ENCODE measurements around the gene GCKR. TPM values are rescaled to one million over a fixed set of nuclear protein-coding genes. Genes with fewer than 3 reads are reported as not detected.

GCKR gene
- total and polyA plus RNA-seq, 2 of the 13 experiments (the other 11 are each of a cell fraction or from before 2014, with no cell fraction given): 15.2 to 48.3 TPM

DNA sequence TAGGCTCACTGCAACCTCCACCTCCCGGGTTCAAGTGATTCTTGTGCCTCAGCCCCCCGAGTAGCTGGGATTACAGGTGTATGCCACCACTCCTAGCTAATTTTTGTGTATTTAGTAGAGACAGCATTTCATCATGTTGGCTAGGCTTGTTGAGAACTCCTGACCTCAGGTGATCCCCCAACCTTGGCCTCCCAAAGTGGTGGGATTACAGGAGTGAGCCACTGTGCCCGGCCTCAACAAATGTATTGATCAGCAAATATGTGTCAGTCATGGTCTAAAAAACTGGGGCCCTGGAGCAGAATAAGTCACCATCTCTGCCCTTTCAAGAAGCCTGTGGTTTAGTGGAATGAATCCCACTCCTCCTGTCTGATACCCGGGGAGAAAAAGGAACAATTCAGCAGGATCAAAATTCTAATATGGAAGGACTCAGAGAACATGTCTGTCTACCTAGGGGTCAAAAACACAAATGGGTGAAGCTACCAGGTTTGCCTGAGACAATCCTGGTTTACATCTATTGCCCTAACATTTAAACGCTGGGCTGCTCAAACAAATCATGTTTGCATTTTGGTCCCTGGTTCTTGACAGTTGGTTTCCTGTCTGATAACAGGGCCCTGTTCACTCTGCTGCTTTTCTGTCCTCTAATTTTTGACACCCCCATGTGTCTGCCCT, 21.6 kb downstream of the GCKR start (continued):
- TF ChIP-seq ZNF446 (CRISPR knock-in tag; IDR thresholded peaks at IDR 0.05) (no peak), ZNF672 (CRISPR knock-in tag; IDR thresholded peaks at IDR 0.05) (no peak), NONO (IDR thresholded peaks at IDR 0.05) (no peak), NONO (CRISPR knock-in tag; conservative IDR thresholded peaks at IDR 0.05) (peak; percentile 55; the same call in 1 of the 2 replicates), ZNF737 (CRISPR knock-in tag; IDR thresholded peaks at IDR 0.05; ENCODE audit: borderline replicate concordance) (no peak), SKI (IDR thresholded peaks at IDR 0.05; ENCODE audit: partially characterized antibody) (peak; percentile 53), ZNF572 (CRISPR knock-in tag; IDR thresholded peaks at IDR 0.05) (no peak), SMYD3 (CRISPR knock-in tag; IDR thresholded peaks at IDR 0.05) (no peak; the same call in 1 of the 2 replicates), ZBTB40 (IDR thresholded peaks at IDR 0.05) (no peak), ZBTB40 (CRISPR knock-in tag; IDR thresholded peaks at IDR 0.05) (0 out of 2 replicates have a peak, but pooled peaks have one; percentile 42), CEBPZ (IDR thresholded peaks at IDR 0.05; ENCODE audit: low read length) (no peak), PHF8 (CRISPR knock-in tag; IDR thresholded peaks at IDR 0.05) (no peak), SP4 (CRISPR knock-in tag; IDR thresholded peaks at IDR 0.05) (no peak), ZNF569 (CRISPR knock-in tag; IDR thresholded peaks at IDR 0.05; ENCODE audit: borderline replicate concordance) (no peak), ZIK1 (CRISPR knock-in tag; IDR thresholded peaks at IDR 0.05; ENCODE audit: borderline replicate concordance, low read depth) (no peak)
- TF ChIP-seq, protein P1, sequence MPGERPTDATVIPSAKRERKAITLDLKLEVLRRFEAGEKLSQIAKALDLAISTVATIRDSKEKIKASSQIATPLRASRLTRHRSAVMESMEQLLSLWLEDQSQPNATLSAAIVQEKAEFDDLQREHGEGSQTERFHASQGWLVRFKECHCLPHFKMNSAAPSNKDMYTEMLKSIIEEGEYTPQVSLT (CRISPR knock-in tag; IDR thresholded peaks at IDR 0.05; ENCODE audit: borderline replicate concordance, low read depth): no peak
- TF ChIP-seq, protein P2, sequence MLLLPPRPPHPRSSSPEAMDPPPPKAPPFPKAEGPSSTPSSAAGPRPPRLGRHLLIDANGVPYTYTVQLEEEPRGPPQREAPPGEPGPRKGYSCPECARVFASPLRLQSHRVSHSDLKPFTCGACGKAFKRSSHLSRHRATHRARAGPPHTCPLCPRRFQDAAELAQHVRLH (CRISPR knock-in tag; IDR thresholded peaks at IDR 0.05; ENCODE audit: borderline replicate concordance, low read depth): no peak

Data from HepG2 (cell line).